EH (cell line): ENCODE results near the gene JMJD1C.
A peak's percentile ranks its signal among the peaks of the same experiment; 100 is the strongest.

Source experiments
- DNase-seq: peaks from one replicate; pipeline ENCODE4 v3.0.0-alpha.2; 2015; ENCODE audit warnings: low read depth

Gene JMJD1C

DNA sequence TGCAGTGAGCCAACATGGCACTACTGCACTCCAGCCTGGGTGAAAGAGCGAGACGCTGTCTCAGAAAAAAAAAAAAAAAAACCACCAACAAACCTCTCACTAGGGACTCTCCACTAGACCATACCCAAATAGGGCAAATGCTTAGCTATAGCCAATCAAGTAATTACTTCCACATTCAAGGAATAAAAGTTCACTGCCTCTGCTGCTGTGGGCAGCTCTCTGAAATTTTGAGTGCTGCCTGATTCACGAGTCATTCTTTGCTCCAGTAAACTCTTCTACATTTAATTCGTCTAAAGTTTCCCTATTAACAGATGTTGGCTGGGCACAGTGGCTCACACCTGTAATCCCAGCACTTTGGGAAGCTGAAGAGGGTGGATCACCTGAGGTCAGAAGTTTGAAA lies 337.3 kb downstream of the JMJD1C start:
- DNase-seq = peak; percentile 29

DNA sequence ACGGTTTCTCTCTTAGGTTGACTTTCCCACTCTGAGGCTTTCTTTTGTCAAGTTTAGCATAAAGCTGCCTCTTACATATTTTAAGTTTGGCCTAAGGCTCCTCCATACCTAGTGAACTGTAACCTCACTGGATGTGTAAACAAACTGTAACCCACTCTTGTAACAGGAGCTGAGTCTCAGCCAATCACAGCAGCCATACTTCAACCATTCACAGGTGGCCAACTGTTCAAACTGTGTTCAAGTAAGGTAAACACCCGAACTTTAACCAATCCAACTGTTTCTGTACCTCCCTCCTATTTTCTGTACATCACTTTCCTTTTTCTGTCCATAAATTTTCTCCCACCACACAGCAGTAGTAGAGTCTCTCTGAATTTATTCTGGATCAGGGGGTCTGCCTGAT lies 340.3 kb downstream of the JMJD1C start:
- DNase-seq = no peak

GRCh38 chr10:63123727-63124362 lies 341.9 kb downstream of the JMJD1C start:
- no peak for DNase-seq

GRCh38 chr10:63120554-63120953 lies 345.2 kb downstream of the JMJD1C start:
- peak; percentile 79 for DNase-seq

GRCh38 chr10:63119041-63119440 lies 346.7 kb downstream of the JMJD1C start:
- no peak for DNase-seq
